HS-27A (cell line): ENCODE data around the gene MAPKAPK3.
A peak's percentile ranks its signal among the peaks of the same experiment; 100 is the strongest.

ENCODE experiments used
- DNase-seq: peaks from one replicate; pipeline ENCODE4 v3.0.0-alpha.2; 2012; ENCODE audit warnings: low read depth, missing footprints

Gene MAPKAPK3

GRCh38 chr3:50617096-50617791 lies at the start of gene MAPKAPK3:
MAPKAPK3 (plus strand) TSS chr3:50617151; CDS start chr3:50617566, 415 bp downstream.
- no peak for DNase-seq

GRCh38 chr3:50567386-50568167 lies 49.4 kb upstream of the MAPKAPK3 start, which contains the start of gene C3orf18:
C3orf18 (minus strand) TSS chr3:50567747; CDS start chr3:50565699, 2,048 bp downstream.
- peak; percentile 72 for DNase-seq

GRCh38 chr3:50568947-50569749 lies 47.8 kb upstream of the MAPKAPK3 start, which contains the start of gene HEMK1:
HEMK1 (plus strand) TSS chr3:50569522; CDS start chr3:50571105, 1,583 bp downstream.
- peak; percentile 92 for DNase-seq

- no peak for DNase-seq
These were observed 46.3 kb upstream of the MAPKAPK3 start for GRCh38 chr3:50570508-50571279.

- DNase-seq, result no peak
These were observed 45.5 kb upstream of the MAPKAPK3 start for GRCh38 chr3:50571486-50571885.

GRCh38 chr3:50572158-50572557 lies 44.8 kb upstream of the MAPKAPK3 start:
- no peak for DNase-seq

GRCh38 chr3:50572801-50573371 lies 44.1 kb upstream of the MAPKAPK3 start:
- no peak for DNase-seq

- DNase-seq, result no peak
These were observed 43.1 kb upstream of the MAPKAPK3 start for GRCh38 chr3:50573566-50574443.

- DNase-seq, result no peak
These were observed 42.5 kb upstream of the MAPKAPK3 start for GRCh38 chr3:50574444-50574831.

- DNase-seq, result no peak
These were observed 41.6 kb upstream of the MAPKAPK3 start for GRCh38 chr3:50575372-50575771.

GRCh38 chr3:50577348-50577747 lies 39.6 kb upstream of the MAPKAPK3 start:
- no peak for DNase-seq

- DNase-seq, result no peak
These were observed 36.1 kb upstream of the MAPKAPK3 start for GRCh38 chr3:50580683-50581458.

- DNase-seq, result no peak
These were observed 35.5 kb upstream of the MAPKAPK3 start for GRCh38 chr3:50581459-50581842.

- no peak for DNase-seq
These were observed 34.9 kb upstream of the MAPKAPK3 start for GRCh38 chr3:50582083-50582482.

GRCh38 chr3:50583897-50584296 lies 33.1 kb upstream of the MAPKAPK3 start:
- no peak for DNase-seq

GRCh38 chr3:50584391-50584790 lies 32.6 kb upstream of the MAPKAPK3 start:
- no peak for DNase-seq

GRCh38 chr3:50585919-50586762 lies 30.8 kb upstream of the MAPKAPK3 start:
- DNase-seq, result no peak

GRCh38 chr3:50586763-50587070 lies 30.2 kb upstream of the MAPKAPK3 start:
- DNase-seq, result no peak

- DNase-seq, result no peak
These were observed 29.6 kb upstream of the MAPKAPK3 start for GRCh38 chr3:50587373-50587772.
